Tibial nerve (tissue), 3 donors: ENCODE measurements around the gene PANK4.

Experiments
- CTCF ChIP-seq, 5 experiments: fragments of 200-600 bp in 3 of 5; fragments of 450-650 bp in 2 of 5; sonication (generic) in 3 of 5; IDR thresholded peaks; one replicate each; pipeline ENCODE4 v1.5.1; 2016 to 2019; ENCODE audit warnings: antibody characterized with exemption in 5 of 5, mild to moderate bottlenecking in 3 of 5, moderate library complexity in 2 of 5
- POLR2A ChIP-seq, 2 donors: fragments of 450-650 bp; IDR thresholded peaks; one replicate each; pipeline ENCODE4 v1.6.1; 2017; ENCODE audit warnings: antibody characterized with exemption in 2 of 2, mild to moderate bottlenecking in 2 of 2, moderate library complexity in 2 of 2

DNA sequence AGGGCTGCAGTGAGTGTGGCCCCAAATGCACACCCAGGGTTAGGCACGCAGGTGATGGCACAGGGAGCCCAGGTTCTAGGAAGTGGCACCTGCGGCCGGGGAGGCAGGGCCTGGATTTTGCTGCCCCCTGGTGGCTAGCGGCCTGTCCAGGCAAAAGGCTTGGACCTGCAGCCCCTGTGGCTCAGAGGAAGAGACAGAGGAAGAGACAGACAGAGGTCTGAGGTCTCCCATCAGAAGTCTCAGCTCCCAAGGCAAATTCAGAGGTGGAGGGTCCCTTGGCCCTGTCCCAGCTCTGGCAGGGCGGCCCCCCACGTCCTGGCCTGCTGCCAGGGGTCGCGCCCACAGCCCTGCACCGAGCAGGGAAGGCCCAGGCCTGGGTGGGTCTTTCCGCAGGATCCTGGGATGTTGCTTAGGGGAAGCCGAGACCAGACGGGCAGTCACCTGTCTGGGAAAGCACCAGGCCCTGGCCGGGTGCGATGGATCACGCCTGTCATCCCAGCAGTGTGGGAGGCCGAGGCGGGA lies 21.7 kb upstream of the PANK4 start:
- TF ChIP-seq CTCF (IDR thresholded peaks at IDR 0.05) (peak; percentile 90 to 97 (median 93)), POLR2A (IDR thresholded peaks at IDR 0.05) (no peak)
